Measurements from ENCODE around the gene NOTCH3.

Gene NOTCH3

DNA sequence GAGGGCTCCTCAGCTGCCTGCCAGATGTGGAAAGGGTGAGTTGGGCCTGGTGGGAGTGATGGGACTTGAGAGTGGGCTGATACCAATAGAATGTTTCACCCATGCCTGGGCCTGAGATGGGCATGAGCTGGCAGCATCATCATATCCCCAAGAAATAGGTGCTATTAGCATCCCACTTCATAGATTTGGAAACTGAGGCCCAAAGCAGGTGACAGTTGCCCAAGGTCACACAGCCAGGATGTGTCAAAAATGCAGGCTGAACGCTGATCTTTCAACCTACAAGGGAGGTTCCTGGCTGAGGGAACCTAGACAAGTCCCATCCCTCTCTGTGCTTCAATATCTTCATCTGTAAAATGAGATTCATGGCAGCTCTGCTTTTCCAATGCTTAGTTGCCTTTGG, 89.0 kb downstream of the NOTCH3 start:
- H3K27me3 ChIP-seq (ENCODE audit: low read depth): no peaks in the 10 kb centered on the region
- in situ Hi-C loops (cut with MboI; ENCODE audit: low sequenced_read_pairs): no loop called here
- peaks cover 67% of the 10 kb centered on the region for H3K36me3 ChIP-seq (replicated peaks)
- H3K9me3 ChIP-seq: no peaks in the 10 kb centered on the region
- DNase-seq (ENCODE audit: low spot score in 2 of 2): no peak
- H3K4me3 ChIP-seq: no peak overlapping the region
- H3K4me1 ChIP-seq: peaks cover 6% of the 10 kb centered on the region; the same call in 1 of the 2 replicates

DNA sequence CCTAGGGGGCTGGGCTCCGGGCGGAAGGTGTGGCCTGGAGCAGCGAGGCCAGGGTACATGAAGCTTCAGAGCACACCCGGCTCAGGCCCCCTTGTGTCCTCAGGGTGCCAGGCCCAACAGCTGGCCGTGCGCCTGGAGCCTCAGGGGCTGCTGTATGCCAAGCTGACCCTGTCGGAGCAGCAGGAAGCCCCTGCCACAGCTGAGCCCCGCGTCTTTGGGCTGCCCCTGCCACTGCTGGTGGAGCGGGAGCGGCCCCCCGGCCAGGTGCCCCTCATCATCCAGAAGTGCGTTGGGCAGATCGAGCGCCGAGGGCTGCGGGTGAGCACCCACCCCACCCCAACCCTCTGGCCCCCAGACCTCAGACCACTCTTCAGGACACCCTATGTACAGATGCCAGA, 90.4 kb downstream of the NOTCH3 start:
- Histone ChIP-seq H3K36me3 (replicated peaks) (peaks cover 56% of the 10 kb centered on the region), H3K4me1 (peaks cover 9% of the 10 kb centered on the region; the same call in 1 of the 2 replicates), H3K9me3 (no peaks in the 10 kb centered on the region), H3K4me3 (no peak overlapping the region), H3K27me3 (ENCODE audit: low read depth) (no peaks in the 10 kb centered on the region)
- in situ Hi-C loops (cut with MboI; ENCODE audit: low sequenced_read_pairs): no loop called here
- no peak for DNase-seq (ENCODE audit: low spot score in 2 of 2)

DNA sequence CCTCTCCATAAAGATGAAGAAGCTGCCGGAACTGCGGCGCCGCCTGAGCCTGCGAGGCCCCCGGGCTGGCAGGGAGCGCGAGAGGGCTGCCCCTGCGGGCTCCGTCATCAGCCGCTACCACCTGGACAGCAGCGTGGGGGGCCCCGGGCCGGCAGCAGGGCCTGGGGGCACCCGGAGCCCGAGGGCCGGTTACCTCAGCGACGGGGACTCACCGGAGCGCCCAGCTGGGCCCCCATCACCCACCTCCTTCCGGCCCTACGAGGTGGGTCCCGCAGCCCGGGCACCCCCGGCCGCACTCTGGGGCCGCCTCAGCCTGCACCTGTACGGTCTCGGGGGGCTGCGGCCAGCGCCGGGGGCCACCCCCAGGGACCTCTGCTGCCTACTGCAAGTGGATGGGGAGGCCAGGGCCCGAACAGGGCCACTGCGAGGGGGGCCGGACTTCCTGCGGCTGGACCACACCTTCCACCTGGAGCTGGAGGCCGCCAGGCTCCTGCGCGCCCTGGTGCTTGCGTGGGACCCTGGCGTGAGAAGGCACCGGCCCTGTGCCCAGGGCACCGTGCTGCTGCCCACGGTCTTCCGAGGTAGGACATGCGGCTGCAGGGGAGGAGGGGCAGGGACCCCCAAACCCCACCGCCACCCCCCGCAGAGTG, 90.9 kb downstream of the NOTCH3 start:
- no peaks in the 10 kb centered on the region for H3K9me3 ChIP-seq
- peaks cover 52% of the 10 kb centered on the region for H3K36me3 ChIP-seq (replicated peaks)
- H3K4me3 ChIP-seq: no peak overlapping the region
- in situ Hi-C loops (cut with MboI; ENCODE audit: low sequenced_read_pairs): no loop called here
- peaks cover 9% of the 10 kb centered on the region; the same call in 1 of the 2 replicates for H3K4me1 ChIP-seq
- DNase-seq (ENCODE audit: low spot score in 2 of 2): no peak
- H3K27me3 ChIP-seq (ENCODE audit: low read depth): no peaks in the 10 kb centered on the region
